ENCODE data around the gene ARAP2. TPM values are rescaled to one million over a fixed set of nuclear protein-coding genes. Genes with fewer than 3 reads are reported as not detected.

Gene ARAP2
- total RNA-seq, 1 experiment from 2014 or later, result 5.5 TPM

DNA sequence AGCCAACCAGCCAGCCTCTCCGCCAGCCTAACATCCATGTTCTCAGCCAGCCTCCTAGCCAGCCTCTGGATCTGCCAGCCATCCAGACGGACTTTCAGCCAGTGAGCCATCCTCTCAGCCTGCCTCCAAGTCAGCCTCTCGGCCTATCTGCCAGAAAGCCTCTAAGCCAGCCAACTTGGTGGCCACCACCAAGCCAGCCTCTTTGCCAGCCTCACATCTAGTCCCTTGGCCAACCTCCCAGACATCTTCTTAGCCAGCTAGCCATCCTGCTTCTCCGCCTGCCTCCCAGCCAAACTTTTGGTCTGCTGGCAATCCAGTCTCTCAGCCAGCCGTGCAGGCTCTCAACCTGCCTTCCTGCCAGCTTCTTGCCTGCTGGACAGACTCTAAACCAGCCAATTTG is 16.4 kb upstream of the ARAP2 start:
- BruUV-seq (replicated peaks), result no TSS peak
- in situ Hi-C loops (cut with HindIII; ENCODE audit: low pct_unique_long_range_greater_than_20kb, low sequenced_read_pairs) (no loop called here), intact Hi-C loops (cut with micrococcal nuclease; ENCODE audit: unreplicated experiment) (no loop called here)
- CTCF ChIA-PET, result no interaction called here
- Histone ChIP-seq H3K27ac (ENCODE audit: low read length) (no peak overlapping the region), H3K9me3 (ENCODE audit: control insufficient read depth, insufficient read depth, low read depth, low read length) (no peaks in the 10 kb centered on the region), H3K4me3 (ENCODE audit: low read depth in 2 of 2, low read length in 2 of 2) (no peak overlapping the region), H3K27me3 (ENCODE audit: control insufficient read depth, insufficient read depth, low read length) (no peaks in the 10 kb centered on the region), H3K4me1 (ENCODE audit: control insufficient read depth, insufficient read depth, low read length) (no peaks in the 10 kb centered on the region), H3K36me3 (ENCODE audit: control insufficient read depth, insufficient read depth, low read length) (no peaks in the 10 kb centered on the region)
- ATAC-seq, result no peak
- TF ChIP-seq TCF7L2 (IDR thresholded peaks at IDR 0.05; ENCODE audit: low read depth, low read length) (no peak), POLR2AphosphoS5 (IDR thresholded peaks at IDR 0.05; ENCODE audit: low read depth, low read length) (no peak), SIN3A (IDR thresholded peaks at IDR 0.05; ENCODE audit: borderline replicate concordance, insufficient read depth, low read depth, low read length) (no peak), REST (IDR thresholded peaks at IDR 0.05; ENCODE audit: insufficient read depth in 1 of 2, low read depth in 2 of 2, low read length in 1 of 2) (no peak)
- TF ChIP-seq, protein P1, sequence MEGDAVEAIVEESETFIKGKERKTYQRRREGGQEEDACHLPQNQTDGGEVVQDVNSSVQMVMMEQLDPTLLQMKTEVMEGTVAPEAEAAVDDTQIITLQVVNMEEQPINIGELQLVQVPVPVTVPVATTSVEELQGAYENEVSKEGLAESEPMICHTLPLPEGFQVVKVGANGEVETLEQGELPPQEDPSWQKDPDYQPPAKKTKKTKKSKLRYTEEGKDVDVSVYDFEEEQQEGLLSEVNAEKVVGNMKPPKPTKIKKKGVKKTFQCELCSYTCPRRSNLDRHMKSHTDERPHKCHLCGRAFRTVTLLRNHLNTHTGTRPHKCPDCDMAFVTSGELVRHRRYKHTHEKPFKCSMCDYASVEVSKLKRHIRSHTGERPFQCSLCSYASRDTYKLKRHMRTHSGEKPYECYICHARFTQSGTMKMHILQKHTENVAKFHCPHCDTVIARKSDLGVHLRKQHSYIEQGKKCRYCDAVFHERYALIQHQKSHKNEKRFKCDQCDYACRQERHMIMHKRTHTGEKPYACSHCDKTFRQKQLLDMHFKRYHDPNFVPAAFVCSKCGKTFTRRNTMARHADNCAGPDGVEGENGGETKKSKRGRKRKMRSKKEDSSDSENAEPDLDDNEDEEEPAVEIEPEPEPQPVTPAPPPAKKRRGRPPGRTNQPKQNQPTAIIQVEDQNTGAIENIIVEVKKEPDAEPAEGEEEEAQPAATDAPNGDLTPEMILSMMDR (IDR thresholded peaks at IDR 0.05), result no peak
- POLR2A ChIA-PET, result no interaction called here
- DNase-seq (ENCODE audit: low read depth, low spot score), result no peak

- ChIA-PET CTCF (no interaction called here), POLR2A (no interaction called here)
- ATAC-seq (no peak), DNase-seq (ENCODE audit: low read depth, low spot score) (no peak)
- no TSS peak for BruUV-seq (replicated peaks)
- H3K9me3 ChIP-seq (ENCODE audit: control insufficient read depth, insufficient read depth, low read depth, low read length), result no peaks in the 10 kb centered on the region
- intact Hi-C loops (cut with micrococcal nuclease; ENCODE audit: unreplicated experiment) (no loop called here), in situ Hi-C loops (cut with HindIII; ENCODE audit: low pct_unique_long_range_greater_than_20kb, low sequenced_read_pairs) (no loop called here)
- no peaks in the 10 kb centered on the region for H3K4me1 ChIP-seq (ENCODE audit: control insufficient read depth, insufficient read depth, low read length)
- H3K4me3 ChIP-seq (ENCODE audit: low read depth in 2 of 2, low read length in 2 of 2), result no peak overlapping the region
- no peaks in the 10 kb centered on the region for H3K36me3 ChIP-seq (ENCODE audit: control insufficient read depth, insufficient read depth, low read length)
- no peaks in the 10 kb centered on the region for H3K27me3 ChIP-seq (ENCODE audit: control insufficient read depth, insufficient read depth, low read length)
- TF ChIP-seq POLR2AphosphoS5 (IDR thresholded peaks at IDR 0.05; ENCODE audit: low read depth, low read length) (no peak), TCF7L2 (IDR thresholded peaks at IDR 0.05; ENCODE audit: low read depth, low read length) (no peak), REST (IDR thresholded peaks at IDR 0.05; ENCODE audit: insufficient read depth in 1 of 2, low read depth in 2 of 2, low read length in 1 of 2) (no peak), SIN3A (IDR thresholded peaks at IDR 0.05; ENCODE audit: borderline replicate concordance, insufficient read depth, low read depth, low read length) (no peak)
- TF ChIP-seq, protein P1 (IDR thresholded peaks at IDR 0.05), result no peak
- H3K27ac ChIP-seq (ENCODE audit: low read length), result no peak overlapping the region
Measured at GRCh38 chr4:36256398-36256891, 12.1 kb upstream of the ARAP2 start.

Measured in Panc1 (cell line).